HepG2 (cell line): ENCODE results near the gene MLANA. TPM values are rescaled to one million over a fixed set of nuclear protein-coding genes. Genes with fewer than 3 reads are reported as not detected.

Source experiments
- ARNT ChIP-seq: fragments of 450-650 bp; IDR thresholded peaks from 2 replicates; pipeline ENCODE4 v1.6.1; 2017
- CENPX ChIP-seq: sonication (generic); formaldehyde crosslinking; IDR thresholded peaks from 2 replicates; pipeline ENCODE4 v1.9.0; 2021; ENCODE audit warnings: mild to moderate bottlenecking, missing genetic modification reagents, moderate library complexity
- ETV6 ChIP-seq: sonication (generic); formaldehyde crosslinking; conservative IDR thresholded peaks from 2 replicates; pipeline ENCODE4 v1.4.0; 2020; ENCODE audit warnings: missing genetic modification reagents
- FOXJ3 ChIP-seq: sonication (generic); formaldehyde crosslinking; IDR thresholded peaks from 2 replicates; pipeline ENCODE4 v1.4.0; 2020; ENCODE audit warnings: missing genetic modification reagents, mild to moderate bottlenecking, borderline replicate concordance
- HHEX ChIP-seq: IDR thresholded peaks from 2 replicates; pipeline ENCODE4 v1.6.1; 2016; ENCODE audit warnings: control low read depth
- HIVEP1 ChIP-seq: sonication (generic); formaldehyde crosslinking; IDR thresholded peaks from 2 replicates; pipeline ENCODE4 v1.4.0; 2020; ENCODE audit warnings: mild to moderate bottlenecking, missing genetic modification reagents
- HNF4A ChIP-seq: sonication (generic); formaldehyde crosslinking; IDR thresholded peaks from 2 replicates; pipeline ENCODE4 v1.4.0; 2020; ENCODE audit warnings: missing genetic modification reagents
- HNRNPL ChIP-seq: fragments of 200-400 bp; formaldehyde crosslinking; IDR thresholded peaks from 2 replicates; pipeline ENCODE4 v1.6.1; 2017; ENCODE audit warnings: mild to moderate bottlenecking, low read depth, low read length
- ISL2 ChIP-seq: sonication (generic); formaldehyde crosslinking; IDR thresholded peaks from 2 replicates; pipeline ENCODE4 v1.5.0; 2020; ENCODE audit warnings: missing genetic modification reagents
- KDM1A ChIP-seq: IDR thresholded peaks from 2 replicates; pipeline ENCODE4 v1.6.1; 2016; ENCODE audit warnings: missing compliant biosample characterization
- MIER2 ChIP-seq: IDR thresholded peaks from 2 replicates; pipeline ENCODE4 v1.6.1; 2016; ENCODE audit warnings: missing biosample characterization, missing genetic modification reagents
- MNT ChIP-seq: fragments of 450-650 bp; IDR thresholded peaks from 2 replicates; pipeline ENCODE4 v1.6.1; 2016
- MXI1 ChIP-seq: IDR thresholded peaks from 3 replicates; pipeline ENCODE4 v1.6.1; 2012; ENCODE audit warnings: low read depth, low read length, inconsistent platforms, borderline replicate concordance
- MYC ChIP-seq: sonication (generic); formaldehyde crosslinking; IDR thresholded peaks from 2 replicates; pipeline ENCODE4 v1.9.0; 2021; ENCODE audit warnings: missing genetic modification reagents, borderline replicate concordance
- PRMT3 ChIP-seq: sonication (generic); formaldehyde crosslinking; IDR thresholded peaks from 2 replicates; pipeline ENCODE4 v1.8.1; 2022; ENCODE audit warnings: low read depth, mild to moderate bottlenecking, moderate library complexity, missing genetic modification reagents, borderline replicate concordance
- RAD51 ChIP-seq: fragments of 450-650 bp; IDR thresholded peaks from 2 replicates; pipeline ENCODE4 v1.6.1; 2016; ENCODE audit warnings: borderline replicate concordance
- RNF219 ChIP-seq: sonication (generic); formaldehyde crosslinking; IDR thresholded peaks from 2 replicates; pipeline ENCODE4 v1.5.0; 2020; ENCODE audit warnings: mild to moderate bottlenecking, missing genetic modification reagents
- SMAD1 ChIP-seq: sonication (generic); formaldehyde crosslinking; IDR thresholded peaks from 2 replicates; pipeline ENCODE4 v1.4.0; 2020; ENCODE audit warnings: missing genetic modification reagents, low read depth, mild to moderate bottlenecking, borderline replicate concordance
- SP5 ChIP-seq: IDR thresholded peaks from 2 replicates; pipeline ENCODE4 v1.6.1; 2016; ENCODE audit warnings: low read depth, borderline replicate concordance
- TMF1 ChIP-seq: sonication (generic); formaldehyde crosslinking; IDR thresholded peaks from 2 replicates; pipeline ENCODE4 v1.8.1; 2022; ENCODE audit warnings: low read depth, missing genetic modification reagents
- ZNF17 ChIP-seq: sonication (generic); formaldehyde crosslinking; IDR thresholded peaks from 2 replicates; pipeline ENCODE4 v1.5.0; 2020; ENCODE audit warnings: mild to moderate bottlenecking, missing genetic modification reagents
- ZNF224 ChIP-seq: sonication (generic); formaldehyde crosslinking; IDR thresholded peaks from 2 replicates; pipeline ENCODE4 v1.5.0; 2020; ENCODE audit warnings: mild to moderate bottlenecking, missing genetic modification reagents
- ZNF264 ChIP-seq: sonication (generic); formaldehyde crosslinking; IDR thresholded peaks from 2 replicates; pipeline ENCODE4 v1.4.0; 2020; ENCODE audit warnings: missing genetic modification reagents
- ZNF451 ChIP-seq: sonication (generic); formaldehyde crosslinking; IDR thresholded peaks from 2 replicates; pipeline ENCODE4 v1.5.0; 2020; ENCODE audit warnings: mild to moderate bottlenecking, missing genetic modification reagents
- ZNF703 ChIP-seq: sonication (generic); formaldehyde crosslinking; IDR thresholded peaks from 2 replicates; pipeline ENCODE4 v1.5.1; 2020; ENCODE audit warnings: missing genetic modification reagents, mild to moderate bottlenecking, moderate library complexity, borderline replicate concordance
- ZSCAN12 ChIP-seq: sonication (generic); formaldehyde crosslinking; IDR thresholded peaks from 2 replicates; pipeline ENCODE4 v1.9.0; 2021; ENCODE audit warnings: mild to moderate bottlenecking, missing genetic modification reagents
- polyA plus RNA-seq, 8 experiments: library from polyadenylated mRNA; depleted of rRNA in 3 of 8; stranded (reverse) in 7 of 8; unstranded in 1 of 8; fragments of >200 nt; fragmentation: Illumina TruSeq in 4 of 8; extraction: Trizol in 4 of 8; gene quantifications; 2 replicates each; pipeline versions ENCODE4 v1.2.1 to v1.2.3, GENCODE V29; 2011 to 2016; ENCODE audit warnings: low read depth in 4 of 8, missing spikeins in 1 of 8, mixed read lengths in 1 of 8; ENCODE audit not compliant: insufficient read depth in 1 of 8
- total RNA-seq, 5 experiments: library from RNA; depleted of rRNA; stranded (reverse); fragments of >200 nt; fragmentation: Illumina TruSeq; extraction: Trizol; gene quantifications; 2 replicates each; pipeline ENCODE4 v1.2.3, GENCODE V29; 2016; ENCODE audit warnings: low read depth in 1 of 5
- TF ChIP-seq, protein P1 (sequence below): sonication (generic); IDR thresholded peaks from 2 replicates; pipeline ENCODE4 v1.6.1; 2016; ENCODE audit warnings: low read depth, borderline replicate concordance
- TF ChIP-seq, protein P2 (sequence below): sonication (generic); formaldehyde crosslinking; IDR thresholded peaks from 2 replicates; pipeline ENCODE4 v1.8.1; 2023; ENCODE audit warnings: missing genetic modification reagents, mild to moderate bottlenecking, borderline replicate concordance

MLANA gene
- total and polyA plus RNA-seq, 2 of the 13 experiments (the other 11 are each of a cell fraction or from before 2014, with no cell fraction given), result 0.11 to 0.18 TPM

DNA sequence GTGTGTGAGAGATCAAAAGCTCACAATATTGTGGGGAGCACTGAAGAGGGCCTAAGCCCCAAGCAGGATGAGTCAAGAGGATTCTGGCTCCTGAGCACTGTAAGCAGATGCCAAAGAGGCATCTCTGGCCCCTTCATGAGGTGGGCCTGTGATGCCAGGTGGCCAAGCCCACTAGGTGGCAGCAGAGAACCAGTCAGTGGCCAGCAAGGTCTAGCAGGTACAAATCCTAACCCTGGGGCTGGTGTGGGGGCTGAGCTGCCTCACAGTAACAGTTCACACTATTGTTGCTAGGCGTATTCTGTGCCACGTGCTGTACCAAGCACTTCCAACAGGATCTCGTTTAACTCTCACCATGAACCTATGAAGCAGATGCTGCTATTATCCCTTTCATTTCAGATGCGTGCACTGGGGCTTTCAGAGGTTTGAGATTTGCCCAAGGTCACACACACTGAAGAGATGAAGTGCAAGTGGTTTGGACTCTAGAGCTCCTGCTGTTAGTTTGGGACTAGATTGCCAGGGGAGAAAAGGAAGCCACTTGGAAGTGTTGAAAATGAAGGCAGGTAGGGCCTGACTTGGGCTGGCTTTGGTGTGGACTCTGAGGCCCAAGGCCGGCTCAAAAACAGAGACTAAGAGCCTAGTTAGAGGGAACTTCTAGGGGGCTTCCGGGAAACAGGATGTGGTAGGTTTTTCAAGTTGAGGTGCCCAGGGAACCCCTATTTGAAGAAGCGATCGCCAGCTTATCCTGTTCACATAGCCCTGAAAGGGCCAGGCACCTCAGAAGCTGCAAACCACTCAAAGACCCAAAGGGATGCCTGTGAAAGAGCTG, 4.4 kb upstream of the MLANA start (continued):
- TF ChIP-seq RNF219 (CRISPR knock-in tag) (no peak), ZNF451 (CRISPR knock-in tag) (no peak), CENPX (CRISPR knock-in tag) (no peak), MYC (peak; percentile 54; the same call in 1 of the 2 replicates), FOXJ3 (no peak), HNF4A (no peak), ZNF703 (CRISPR knock-in tag) (no peak), ETV6 (CRISPR knock-in tag) (no peak), MIER2 (CRISPR knock-in tag) (no peak), MNT (peak; percentile 26; the same call in 1 of the 2 replicates), MXI1 (no peak), KDM1A (CRISPR knock-in tag) (no peak), ARNT (no peak), ZNF17 (CRISPR knock-in tag) (no peak), HIVEP1 (no peak), RAD51 (no peak), PRMT3 (CRISPR knock-in tag) (no peak; the same call in 1 of the 2 replicates), ISL2 (no peak), SP5 (peak; percentile 18; the same call in 1 of the 2 replicates), ZNF224 (CRISPR knock-in tag) (peak; percentile 60; the same call in 1 of the 2 replicates), SMAD1 (CRISPR knock-in tag) (no peak; the same call in 1 of the 2 replicates), ZNF264 (no peak), ZSCAN12 (CRISPR knock-in tag) (no peak), TMF1 (CRISPR knock-in tag) (no peak), HHEX (CRISPR knock-in tag) (no peak), HNRNPL (no peak)
- TF ChIP-seq, protein P1, sequence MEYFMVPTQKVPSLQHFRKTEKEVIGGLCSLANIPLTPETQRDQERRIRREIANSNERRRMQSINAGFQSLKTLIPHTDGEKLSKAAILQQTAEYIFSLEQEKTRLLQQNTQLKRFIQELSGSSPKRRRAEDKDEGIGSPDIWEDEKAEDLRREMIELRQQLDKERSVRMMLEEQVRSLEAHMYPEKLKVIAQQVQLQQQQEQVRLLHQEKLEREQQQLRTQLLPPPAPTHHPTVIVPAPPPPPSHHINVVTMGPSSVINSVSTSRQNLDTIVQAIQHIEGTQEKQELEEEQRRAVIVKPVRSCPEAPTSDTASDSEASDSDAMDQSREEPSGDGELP, result peak; percentile 27; the same call in 1 of the 2 replicates
- TF ChIP-seq, protein P2, sequence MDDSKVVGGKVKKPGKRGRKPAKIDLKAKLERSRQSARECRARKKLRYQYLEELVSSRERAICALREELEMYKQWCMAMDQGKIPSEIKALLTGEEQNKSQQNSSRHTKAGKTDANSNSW (CRISPR knock-in tag), result no peak
